Stimulated activated CD8-positive, alpha-beta memory T cell treated with anti-CD3 and anti-CD28 coated beads, Interleukin-2, amount 100 ng/mL, for 1 hour (primary cell): ENCODE data around the gene CFHR4.
"Not testable (repeated sequence)": the region's sequence is repeated elsewhere in the genome, so short reads cannot be mapped to it uniquely, and the experiment has no call there.

ENCODE experiments used
- DNase-seq, 2 donors: peaks; one replicate each; pipeline ENCODE4 v3.0.0-alpha.2; 2020; ENCODE audit warnings: low read depth in 2 of 2

CFHR4 gene

DNA sequence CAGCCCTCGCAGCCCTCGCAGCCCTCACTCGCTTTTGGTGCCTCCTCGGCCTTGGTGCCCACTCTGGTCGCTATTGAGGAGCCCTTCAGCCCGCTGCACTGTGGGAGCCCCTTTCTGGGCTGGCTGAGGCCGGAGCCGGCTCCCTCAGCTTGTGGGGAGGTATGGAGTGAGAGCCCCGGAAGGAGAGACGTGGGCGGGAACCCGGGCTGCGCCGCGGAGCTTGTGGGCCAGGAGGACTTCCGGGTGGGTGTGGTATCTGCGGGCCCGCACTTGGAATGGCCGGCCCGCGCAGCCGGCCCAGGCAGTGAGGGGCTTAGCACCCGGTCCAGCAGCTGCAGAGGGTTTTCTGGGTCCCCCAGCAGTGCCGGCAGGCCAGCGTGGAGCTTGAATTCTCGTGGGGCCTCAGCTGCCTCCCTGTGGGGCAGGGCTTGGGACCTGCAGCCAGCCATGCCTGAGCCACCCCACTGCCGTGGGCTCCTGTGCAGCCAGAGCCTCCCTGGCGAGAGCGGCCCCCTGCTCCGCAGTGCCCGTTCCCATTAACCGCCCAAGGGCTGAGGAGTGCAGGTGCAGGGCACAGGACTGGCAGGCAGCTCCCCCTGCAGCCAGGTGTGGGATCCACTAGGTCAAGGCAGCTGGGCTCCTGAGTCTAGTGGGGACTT is 45.8 kb downstream of the CFHR4 start:
- no peak for DNase-seq

DNA sequence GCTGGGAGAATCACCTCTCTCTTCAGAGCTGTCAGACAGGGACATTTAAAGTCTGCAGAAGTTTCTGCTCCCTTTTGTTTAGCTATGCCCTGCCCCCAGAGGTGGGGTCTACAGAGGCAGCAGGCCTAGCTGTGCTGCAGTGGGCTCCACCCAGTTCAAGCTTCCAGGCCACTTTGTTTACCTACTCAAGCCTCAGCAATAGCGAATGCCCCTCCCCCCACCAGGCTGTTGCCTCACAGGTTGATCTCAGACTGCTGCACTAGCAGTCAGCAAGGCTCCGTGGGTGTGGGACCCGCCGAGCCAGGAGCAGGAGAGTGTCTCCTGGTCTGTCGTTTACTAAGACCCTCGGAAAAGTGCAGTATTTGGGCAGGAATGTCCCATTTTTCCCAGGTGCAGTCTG is 53.6 kb downstream of the CFHR4 start:
- DNase-seq = not testable (repeated sequence)

DNA sequence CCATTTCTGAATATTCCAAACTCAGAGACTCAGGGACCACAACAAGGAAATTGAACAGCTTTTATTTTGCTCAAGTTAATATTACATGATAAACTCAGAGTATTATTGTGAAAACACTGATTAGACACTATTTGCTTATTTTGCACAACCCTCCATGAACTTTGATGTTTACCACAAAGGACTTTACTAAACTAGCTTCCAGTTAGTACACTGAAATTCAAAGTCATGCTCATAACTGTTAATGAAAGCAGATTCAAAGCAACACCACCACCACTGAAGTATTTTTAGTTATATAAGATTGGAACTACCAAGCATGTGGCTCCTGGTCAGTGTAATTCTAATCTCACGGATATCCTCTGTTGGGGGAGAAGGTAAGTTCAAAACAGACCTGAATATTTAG is 55.7 kb downstream of the CFHR4 start, which contains the start of gene CFHR2:
CFHR2 (plus strand) TSS at position 171 of the 400 bp plus-strand sequence; CDS start at position 314, 143 bp downstream.
- not testable (repeated sequence) for DNase-seq

- no peak for DNase-seq
Measured at GRCh38 chr1:196951711-196952394, 64.0 kb downstream of the CFHR4 start.

GRCh38 chr1:196954778-196955177 is 66.9 kb downstream of the CFHR4 start:
- DNase-seq = no peak

- no peak for DNase-seq
Measured at GRCh38 chr1:196955926-196956325, 68.1 kb downstream of the CFHR4 start.

DNA sequence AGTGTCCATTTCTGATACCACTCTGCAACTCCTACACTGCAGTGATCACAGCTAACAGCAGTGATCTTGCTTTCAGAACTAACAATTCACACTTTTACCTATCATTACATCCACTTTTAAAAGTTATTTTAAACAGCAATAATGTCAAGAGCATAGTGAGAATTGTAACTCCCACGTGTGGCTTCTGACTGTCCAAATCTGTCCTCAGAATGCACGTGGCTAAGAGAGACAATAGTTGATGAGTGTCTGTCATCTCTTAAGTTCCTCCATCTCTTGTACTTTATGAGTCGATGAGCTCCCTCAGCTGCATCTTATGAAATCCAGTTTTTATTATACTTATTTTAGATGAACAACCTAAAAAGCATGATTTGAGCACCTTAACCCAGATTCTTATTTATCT is 73.0 kb downstream of the CFHR4 start:
- DNase-seq = no peak
